GM18508 (cell line): Measurements from ENCODE around the gene HECTD1.
A peak's percentile ranks its signal among the peaks of the same experiment; 100 is the strongest.
"Not testable (repeated sequence)": the region's sequence is repeated elsewhere in the genome, so short reads cannot be mapped to it uniquely, and the experiment has no call there.

Experiments
- ATAC-seq: cut with Tn5 transposase; IDR thresholded peaks from one replicate; pipeline ENCODE4 v1.9.1; 2021; ENCODE audit warnings: moderate number of reproducible peaks; ENCODE audit not compliant: insufficient read depth, unreplicated experiment

The HECTD1 gene

DNA sequence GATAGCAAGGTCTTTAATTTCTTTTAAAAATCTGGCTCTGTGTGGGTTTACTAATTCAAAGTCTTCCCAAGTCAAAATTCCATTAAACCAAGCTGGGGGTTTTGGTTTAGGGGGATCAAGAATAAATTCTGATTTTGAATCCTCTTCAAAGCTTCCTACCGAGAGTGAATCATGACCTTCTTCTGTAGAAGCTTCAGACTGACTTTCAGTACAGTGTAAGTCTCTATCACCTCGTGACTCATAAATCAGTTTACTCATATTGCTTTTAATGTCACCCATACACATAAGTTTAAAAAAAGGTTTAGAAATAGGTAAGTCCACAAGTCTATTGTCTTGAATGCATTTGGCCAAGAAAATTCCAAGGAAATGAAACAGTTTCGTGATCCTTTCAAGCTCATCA is 100.8 kb downstream of the HECTD1 start:
- ATAC-seq = no peak

DNA sequence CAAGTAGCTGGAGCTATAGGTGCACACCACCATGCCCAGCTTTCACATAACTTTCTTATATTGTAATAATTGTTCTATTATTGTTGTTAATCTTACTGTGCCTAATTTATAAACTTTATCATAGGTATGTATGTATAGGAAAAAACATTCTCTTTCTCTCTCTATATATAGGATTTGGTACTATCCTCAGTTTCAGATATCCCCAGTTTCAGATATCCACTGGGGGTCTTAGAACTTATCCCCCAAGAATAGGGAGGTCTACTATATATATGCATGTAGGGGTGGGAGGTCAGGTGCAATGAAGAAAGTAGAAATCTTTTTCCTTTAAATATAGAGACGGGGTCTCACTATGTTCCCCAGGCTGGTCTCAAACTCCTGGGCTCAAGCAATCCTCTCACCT is 110.5 kb downstream of the HECTD1 start:
- ATAC-seq = no peak

DNA sequence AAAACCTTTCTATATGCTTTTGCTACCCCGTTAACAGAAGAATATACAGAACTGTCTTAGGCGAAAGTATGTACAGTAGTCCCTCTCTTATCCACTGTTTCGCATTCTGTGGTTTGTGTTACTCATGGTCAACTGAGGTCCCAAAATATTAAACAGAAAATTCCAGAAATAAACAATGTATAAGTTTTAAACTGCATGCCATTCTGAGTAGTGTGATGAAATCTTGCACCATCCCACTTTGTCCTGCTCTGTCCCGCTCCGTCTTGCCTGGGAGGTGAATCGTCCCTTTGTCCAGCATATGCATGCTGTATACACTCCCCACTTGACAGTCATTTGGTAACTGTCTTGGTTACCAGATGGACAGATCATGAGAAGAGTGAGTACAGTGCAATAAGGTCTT is 111.3 kb downstream of the HECTD1 start:
- no peak for ATAC-seq

DNA sequence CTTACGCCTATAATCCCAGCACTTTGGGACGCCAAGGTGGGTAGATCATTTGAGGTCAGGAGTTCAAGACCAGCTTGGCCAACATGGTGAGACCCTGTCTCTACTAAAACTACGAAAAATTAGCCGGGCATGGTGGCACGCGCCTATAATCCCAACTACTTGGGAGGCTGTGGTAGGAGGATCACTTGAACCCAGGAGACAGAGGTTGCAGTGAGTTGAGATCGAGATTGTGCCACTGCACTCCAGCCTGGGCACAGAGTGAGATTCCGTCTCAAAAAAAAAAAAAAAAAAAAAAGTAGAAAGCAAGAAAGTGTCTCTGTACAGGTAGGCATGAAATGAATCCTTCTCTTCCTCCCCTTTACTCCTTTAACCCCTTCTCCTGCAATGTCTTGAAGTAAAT is 111.8 kb downstream of the HECTD1 start:
- ATAC-seq = not testable (repeated sequence)

DNA sequence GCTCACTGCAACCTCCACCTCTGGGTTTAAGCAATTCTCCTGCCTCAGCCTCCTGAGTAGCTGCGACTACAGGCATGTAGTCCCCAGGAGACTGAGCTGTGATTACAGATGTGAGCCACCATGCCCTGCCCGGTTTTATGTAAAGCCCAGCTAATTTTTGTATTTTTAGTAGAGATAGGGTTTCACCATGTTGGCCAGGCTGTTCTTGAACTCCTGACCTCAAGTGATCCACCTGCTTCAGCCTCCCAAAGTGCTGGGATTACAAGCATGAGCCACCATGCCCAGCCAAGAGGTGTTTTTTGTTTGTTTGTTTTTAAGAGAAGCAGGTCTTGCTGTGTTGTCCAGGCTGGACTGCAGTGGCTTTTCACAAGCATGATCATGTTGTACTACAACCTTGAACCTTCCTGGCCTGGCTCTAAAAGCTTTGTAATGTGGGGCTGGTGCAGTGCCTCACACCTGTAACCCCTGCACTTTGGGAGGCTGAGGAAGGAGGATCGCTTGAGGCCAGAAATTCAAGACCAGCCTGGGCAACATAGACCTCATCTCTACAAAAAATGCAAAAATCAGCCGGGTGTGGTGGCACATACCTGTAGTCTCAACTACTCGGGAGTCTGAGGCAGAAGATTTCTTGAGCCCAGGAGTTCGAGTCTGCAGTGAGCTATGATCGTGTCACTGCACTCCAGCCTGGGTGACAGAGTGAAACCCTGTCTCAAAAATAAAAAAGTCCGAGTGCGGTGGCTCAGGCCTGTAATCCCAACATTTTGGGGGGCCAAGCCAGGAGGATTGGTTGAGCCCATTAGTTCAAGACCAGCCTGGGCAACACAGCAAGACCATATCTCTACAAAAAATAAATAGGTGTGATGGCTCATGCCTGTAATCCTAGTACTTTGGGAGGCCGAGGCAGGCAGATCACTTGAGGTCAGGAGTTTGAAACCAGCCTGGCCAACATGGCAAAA is 113.4 kb downstream of the HECTD1 start:
- ATAC-seq = not testable (repeated sequence)

DNA sequence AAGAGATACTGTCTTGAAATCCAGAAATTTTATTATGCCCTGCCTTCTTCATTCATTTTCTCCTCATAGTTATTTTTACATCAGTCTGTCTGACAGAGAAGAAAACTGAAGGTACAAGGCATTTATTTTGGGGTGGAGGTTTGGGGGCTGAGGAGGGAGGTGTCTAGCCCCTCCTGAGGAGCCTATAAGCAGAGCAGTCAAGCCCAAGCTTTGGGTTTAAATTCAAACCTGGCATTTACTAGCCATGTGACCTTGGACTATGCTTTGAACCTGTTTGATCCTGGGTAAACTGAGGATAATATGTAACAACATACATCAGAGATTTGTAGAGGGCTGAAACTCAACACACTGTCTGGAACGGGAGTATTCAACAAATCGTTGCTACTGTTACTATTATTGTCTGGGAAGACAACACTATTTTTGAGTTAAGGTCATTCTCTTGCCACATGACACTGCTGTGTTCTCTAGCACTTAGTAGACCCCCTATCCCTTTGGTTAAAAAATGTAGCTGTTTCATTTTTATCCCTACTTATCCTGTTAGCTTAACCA is 115.4 kb downstream of the HECTD1 start:
- ATAC-seq = no peak

DNA sequence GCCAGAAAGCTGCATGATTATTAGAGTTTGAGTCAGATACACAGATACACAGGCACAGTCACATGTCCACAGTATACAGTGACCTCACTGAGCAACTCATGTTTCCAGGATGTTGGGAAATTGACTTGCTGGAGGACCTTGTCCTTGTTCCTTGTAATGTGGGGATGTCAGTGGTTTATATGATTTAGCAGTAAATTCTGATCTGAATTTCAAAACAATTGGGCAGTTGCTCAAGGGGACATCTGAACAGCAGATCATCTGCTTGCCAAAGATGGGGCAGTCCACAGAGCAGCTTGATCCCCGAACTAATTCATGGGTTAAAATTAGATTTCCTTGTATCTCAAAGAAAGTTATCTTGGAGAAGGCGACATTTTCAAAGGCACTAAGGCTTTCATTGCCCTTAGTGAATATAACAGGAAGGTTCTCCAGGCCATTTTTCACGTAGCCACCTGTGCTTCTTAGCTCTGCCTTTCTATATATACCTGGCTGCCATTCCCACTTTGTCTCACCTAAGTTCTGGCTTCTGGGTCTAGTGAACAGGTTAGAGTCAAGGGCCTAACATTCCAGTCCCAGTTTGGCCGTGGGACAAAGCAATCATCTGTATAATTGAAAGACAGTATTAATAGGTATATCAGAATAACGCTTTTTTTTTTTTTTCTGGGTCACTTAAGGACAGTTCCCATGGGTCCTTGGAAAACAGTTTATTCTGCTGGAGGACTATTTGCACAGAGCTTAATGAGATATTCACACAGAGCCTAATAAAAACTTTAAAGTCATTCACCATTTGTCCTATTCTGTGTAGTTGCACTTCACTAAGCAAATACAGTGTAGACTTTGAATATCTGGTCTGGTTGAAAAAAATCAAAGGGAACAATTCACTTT is 116.5 kb downstream of the HECTD1 start:
- no peak for ATAC-seq

DNA sequence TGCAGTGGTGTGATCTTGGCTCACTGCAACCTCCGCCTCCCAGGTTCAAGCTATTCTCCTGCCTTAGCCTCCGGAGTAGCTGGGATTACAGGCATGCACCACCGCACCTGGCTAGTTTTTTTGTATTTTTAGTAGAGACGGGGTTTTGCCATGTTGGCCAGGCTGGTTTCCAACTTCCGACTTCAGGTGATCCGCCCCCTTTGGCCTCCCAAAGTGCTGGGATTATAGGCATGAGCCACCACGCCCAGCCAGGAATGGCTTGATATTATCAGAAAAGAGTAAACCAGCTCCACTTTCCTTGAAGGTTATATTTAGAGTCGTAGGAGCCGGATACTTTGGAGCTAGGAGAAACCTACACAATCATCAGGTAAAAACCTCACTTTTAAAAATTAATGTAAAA is 121.1 kb downstream of the HECTD1 start:
- ATAC-seq = not testable (repeated sequence)

DNA sequence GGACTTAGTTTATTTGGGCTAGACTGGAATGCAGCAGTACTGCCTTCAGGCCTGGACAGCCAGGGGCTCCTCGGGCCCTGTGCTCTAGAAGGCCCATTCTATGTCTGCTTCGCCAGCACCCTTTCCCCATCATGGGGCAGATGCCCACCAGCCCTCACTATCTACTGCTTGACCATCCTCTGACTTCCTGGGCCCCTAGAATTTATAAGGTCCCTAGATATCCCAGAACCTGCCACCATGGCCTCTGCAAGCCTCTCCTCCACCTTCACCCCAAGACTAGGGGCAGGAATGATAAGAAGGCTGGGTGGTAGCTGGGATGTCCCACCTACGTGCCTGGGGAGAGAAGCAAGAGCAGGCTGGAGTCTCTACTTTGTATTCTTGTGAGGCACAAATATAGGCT is 122.6 kb downstream of the HECTD1 start:
- no peak for ATAC-seq

DNA sequence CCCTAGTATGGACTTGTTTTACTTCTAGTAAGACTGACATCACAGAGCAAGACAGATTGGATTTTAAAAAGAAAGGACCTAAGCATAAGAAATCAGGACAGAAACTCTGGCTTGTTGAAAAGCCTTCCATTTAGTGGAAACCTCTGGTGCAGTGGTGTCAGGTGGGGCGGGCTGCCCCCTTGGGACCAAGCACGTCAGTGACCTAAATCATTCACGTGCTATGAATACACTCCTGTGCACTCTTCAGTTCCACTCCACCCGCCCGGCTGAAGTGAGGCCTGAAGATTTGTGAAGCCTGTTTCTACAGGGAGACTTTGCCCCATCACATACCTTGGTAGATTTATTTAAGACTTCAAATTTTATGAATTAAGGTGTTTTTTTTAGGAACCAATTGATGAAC is 123.2 kb downstream of the HECTD1 start:
- peak; percentile 80 for ATAC-seq

DNA sequence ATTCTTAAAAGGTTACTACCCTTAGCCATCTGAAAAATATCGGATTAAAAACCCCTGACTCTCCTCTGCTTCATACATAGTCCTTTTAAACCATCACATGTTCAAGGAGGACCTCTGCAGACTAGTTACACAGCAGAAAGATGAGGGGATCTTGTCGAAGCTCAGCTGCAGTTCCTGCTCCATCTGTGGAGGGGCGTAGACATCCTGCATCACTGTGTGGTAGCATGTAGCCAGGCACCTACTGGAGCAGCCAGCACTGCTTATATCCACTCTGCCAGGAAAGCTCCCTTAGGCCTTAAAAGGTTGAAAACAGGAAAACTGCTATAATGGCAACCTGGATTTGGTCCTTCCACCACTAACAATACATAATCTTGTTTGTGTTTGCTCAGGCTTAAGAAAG is 123.8 kb downstream of the HECTD1 start:
- no peak for ATAC-seq

DNA sequence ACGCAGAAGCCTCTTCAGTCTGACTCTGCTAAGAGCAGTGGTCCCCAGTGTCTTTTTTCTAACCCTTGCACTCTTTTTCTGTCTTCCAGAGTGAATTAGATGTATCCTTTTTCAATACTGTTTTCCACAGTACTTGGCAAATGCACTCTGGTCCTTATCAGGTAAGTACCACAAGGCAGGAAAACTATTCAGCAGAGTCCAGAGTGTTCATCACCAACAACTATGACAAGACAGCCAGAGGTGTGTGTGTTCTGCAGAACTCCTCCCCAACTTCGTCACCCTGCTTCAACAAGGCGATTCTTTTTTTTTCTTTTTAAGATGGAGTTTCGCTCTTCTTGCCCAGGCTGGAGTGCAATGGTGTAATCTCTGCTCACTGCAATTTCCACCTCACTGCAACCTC is 127.1 kb downstream of the HECTD1 start:
- ATAC-seq = no peak

DNA sequence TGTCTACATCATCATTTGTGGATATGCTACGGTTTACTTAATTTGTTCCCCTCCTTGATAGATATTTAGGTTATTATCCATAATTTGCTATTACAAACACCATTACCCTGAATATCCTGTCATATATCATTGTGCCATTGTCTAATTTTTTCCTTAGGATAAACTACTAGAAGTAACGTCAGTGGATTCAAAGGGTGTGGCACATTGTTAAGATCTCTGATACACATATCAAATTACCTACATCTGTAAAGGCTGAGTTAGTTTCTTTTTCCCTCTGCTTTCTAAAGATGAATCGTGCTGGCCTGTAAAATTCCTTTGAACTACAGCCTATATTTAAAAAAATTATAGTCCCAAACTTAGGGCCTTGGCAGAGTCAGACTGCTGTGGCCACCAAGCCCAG is 127.5 kb downstream of the HECTD1 start:
- ATAC-seq = no peak

DNA sequence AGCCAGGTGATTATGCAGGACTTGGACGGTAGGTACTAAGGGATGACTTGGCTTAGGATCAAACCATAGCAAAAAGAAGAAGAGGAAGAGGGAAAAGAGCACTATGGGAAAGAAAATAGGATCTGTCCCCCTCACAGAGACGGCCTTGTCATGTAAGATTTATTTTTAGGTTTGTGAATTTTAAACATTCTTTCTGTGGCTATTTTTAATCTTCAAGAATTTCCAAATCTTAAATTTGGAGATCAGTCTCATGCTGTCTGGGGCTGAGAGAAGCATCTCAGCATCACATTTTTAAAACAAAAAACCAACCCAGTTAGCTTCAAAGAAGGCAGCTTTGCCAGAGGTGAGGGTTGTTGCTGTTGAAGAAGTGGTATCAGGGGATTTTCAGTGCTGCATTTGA is 128.8 kb downstream of the HECTD1 start:
- no peak for ATAC-seq

DNA sequence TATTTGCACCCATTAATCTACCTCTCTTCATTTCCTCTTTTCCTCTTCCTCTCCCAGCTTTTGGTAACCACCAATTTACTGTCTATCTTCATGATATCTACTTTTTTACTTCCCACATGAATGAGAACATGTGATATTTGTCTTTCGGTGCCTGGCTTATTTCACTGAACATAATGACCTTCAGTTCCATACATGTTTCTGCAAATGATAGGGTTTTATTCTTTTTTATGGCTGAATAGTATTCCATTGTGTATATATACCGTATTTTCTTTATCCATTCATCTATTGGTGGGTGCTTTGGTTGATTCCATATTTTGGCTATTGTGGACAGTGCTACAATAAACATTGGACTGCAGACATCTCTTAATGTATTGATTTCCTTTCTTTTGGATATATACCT is 132.4 kb downstream of the HECTD1 start:
- ATAC-seq = no peak

DNA sequence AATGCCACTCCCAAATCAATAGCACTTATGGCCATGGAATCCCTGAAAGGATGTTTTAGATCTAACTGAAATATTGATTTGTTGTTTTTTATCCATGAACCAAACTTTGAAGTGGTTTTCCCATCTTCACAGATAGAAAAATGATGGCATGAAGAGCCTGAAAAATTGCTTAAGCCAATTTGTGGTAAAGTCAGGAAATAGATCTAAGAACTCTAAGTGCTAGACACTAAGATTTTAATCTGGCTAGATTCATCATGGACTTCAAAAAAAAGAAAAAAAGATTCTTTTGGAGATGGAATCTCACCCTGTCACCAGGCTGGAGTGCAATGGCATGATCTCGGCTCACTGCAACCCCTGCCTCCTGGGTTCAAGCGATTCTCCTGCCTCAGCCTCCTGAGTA is 136.4 kb downstream of the HECTD1 start:
- ATAC-seq = no peak

DNA sequence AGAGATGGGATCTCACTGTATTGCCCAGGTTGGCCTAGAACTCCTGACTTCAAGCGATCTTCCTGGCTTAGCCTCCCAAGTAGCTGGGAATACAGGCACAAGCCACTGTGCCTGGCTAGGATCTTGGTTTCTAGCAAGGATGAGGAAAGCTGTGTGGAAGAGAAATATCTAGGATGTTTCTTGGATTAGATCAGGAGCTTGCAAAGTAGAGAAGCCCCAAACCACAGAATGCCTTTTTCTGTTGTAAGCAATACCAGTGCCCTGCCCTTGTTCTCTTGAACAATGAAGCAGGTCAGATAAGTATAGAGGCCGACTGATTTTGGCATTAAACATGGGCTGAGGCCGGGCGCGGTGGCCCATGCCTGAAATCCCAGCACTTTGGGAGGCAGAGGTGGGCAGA is 137.2 kb downstream of the HECTD1 start:
- no peak for ATAC-seq

DNA sequence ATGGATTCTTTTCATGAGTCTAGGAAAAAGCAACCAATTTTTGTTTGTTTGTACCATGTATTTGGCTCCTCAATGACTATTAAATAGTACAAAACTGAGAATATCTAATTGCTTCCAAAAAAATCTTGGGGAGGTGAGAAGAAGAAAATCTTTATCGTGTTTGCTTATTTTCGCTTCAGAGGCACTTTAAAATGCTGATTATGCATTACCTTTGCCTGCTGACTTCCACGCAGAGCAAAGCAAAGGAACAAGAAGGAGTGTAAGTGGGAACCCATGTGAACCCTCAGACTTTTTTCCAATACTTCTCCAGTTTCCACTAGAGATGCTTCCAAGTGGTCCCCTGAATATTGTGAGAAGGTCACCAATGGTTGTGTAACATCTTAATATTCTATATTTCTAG is 138.2 kb downstream of the HECTD1 start:
- no peak for ATAC-seq

DNA sequence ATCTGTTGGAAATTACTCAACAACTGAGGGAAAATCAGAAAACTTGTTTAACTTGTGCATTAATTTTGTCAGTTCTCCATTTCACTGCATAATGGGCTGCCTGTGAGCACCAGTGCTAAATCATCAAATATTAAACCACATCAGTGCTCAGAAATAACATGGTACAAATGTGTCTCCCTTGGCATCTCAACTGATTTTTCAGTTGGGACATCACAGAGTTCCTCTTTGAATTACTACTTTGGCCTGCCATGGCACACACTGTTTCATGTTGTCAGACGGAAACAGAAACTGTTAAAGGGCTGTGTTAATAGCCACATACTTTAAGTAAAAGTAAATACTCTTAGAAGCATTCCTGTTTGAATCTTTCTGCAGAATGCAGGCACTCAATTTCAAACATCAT is 139.4 kb downstream of the HECTD1 start:
- ATAC-seq = no peak

DNA sequence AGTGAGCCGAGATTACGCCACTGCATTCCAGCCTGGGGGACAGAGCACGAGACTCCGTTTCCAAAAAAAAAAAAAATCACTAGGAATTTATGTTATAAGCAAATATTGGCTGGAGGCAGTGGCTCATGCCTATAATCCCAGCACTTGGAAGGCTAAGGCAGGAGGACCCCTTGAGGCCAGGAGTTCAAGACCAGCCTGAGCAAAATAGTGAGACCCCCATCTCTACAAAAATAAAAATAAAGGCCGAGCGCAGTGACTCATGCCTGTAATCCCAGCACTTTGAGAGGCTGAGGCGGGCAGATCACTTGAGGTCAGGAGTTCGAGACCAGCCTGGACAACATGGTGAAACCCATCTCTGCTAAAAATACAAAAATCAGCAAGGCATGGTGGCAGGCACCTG is 144.7 kb downstream of the HECTD1 start:
- ATAC-seq = not testable (repeated sequence)

DNA sequence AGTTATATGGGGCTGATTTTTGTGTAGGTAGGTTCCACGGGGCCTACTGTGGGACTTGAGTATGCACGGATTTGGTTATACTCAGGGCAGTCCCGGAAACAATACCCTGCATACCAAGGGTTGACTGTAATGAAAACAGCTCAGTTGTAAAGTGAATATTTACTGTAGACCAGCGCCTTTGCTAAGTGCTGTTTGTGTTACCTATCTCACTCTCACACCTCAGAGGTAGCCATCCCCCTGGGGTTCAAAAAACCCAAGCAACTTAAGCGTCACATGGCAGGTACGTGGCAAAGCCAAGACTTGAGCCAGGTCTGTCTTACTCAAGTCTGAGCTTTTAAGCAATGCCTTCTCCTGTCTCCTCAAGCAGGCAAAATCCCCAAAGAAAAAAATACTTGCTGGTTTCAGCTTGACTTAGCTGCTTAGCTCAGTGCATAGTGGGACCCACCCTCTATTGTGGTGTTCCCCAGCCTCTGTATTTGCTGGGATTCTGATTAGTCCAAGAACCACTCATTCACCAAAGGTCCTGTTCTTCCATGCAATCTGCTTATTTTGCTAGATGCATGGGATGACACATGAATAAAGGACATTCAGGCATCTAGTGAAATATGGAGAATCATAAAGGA is 147.2 kb downstream of the HECTD1 start:
- no peak for ATAC-seq
